H1 (cell line): ENCODE measurements around the gene PLA2G4E. TPM values are rescaled to one million over a fixed set of nuclear protein-coding genes. Genes with fewer than 3 reads are reported as not detected.

ENCODE experiments used
- CTCF ChIA-PET: fragments of 300-600 bp; sonication (Branson Sonifier 250); formaldehyde crosslinking; loops from one replicate; lab custom pipeline; 2021; ENCODE audit not compliant: partially characterized antibody; lab: Charles Lee
- POLR2A ChIA-PET: fragments of 300-600 bp; sonication (Branson Sonifier 250); formaldehyde crosslinking; loops from one replicate; lab custom pipeline; 2021; ENCODE audit warnings: inconsistent platforms; ENCODE audit not compliant: partially characterized antibody; lab: Charles Lee
- DNase-seq, 2 experiments: peaks; one replicate each; pipeline versions ENCODE4 v3.0.0 to v3.0.0-alpha.2; 2010 to 2022; ENCODE audit warnings: low spot score in 2 of 2, low read depth in 1 of 2, mixed read lengths in 1 of 2
- FAIRE-seq: peaks from 2 replicates; lab custom pipeline; 2011; peaks lifted over from hg19 to GRCh38; lab: Jason Lieb, UNC
- H2AFZ ChIP-seq: 2 replicates; pipeline ENCODE4 v1.8.1; 2012; ENCODE audit warnings: low read length, inconsistent platforms
- H2AK5ac ChIP-seq: 2 replicates; pipeline ENCODE4 v1.6.1; 2013; ENCODE audit warnings: low read depth, low read length
- H2BK120ac ChIP-seq: replicated peaks from 2 replicates; pipeline ENCODE3; 2013; ENCODE audit warnings: low read depth, low read length, inconsistent platforms
- H2BK12ac ChIP-seq: 2 replicates; pipeline ENCODE4 v1.6.1; 2013; ENCODE audit warnings: low read depth, low read length
- H2BK15ac ChIP-seq: 2 replicates; pipeline ENCODE4 v1.6.1; 2013; ENCODE audit warnings: low read length
- H2BK20ac ChIP-seq: 2 replicates; pipeline ENCODE4 v1.6.1; 2013; ENCODE audit warnings: low read length
- H2BK5ac ChIP-seq: 2 replicates; pipeline ENCODE4 v1.6.1; 2013; ENCODE audit warnings: low read depth, low read length
- H3K14ac ChIP-seq: 2 replicates; pipeline ENCODE4 v1.6.1; 2013; ENCODE audit warnings: inconsistent platforms; ENCODE audit not compliant: insufficient read length
- H3K18ac ChIP-seq: 2 replicates; pipeline ENCODE4 v1.6.1; 2013; ENCODE audit warnings: low read length; ENCODE audit errors: extremely low read depth
- H3K23ac ChIP-seq: 2 replicates; pipeline ENCODE4 v1.6.1; 2013; ENCODE audit warnings: inconsistent platforms; ENCODE audit not compliant: insufficient read length
- H3K23me2 ChIP-seq: 2 replicates; pipeline ENCODE4 v1.6.1; 2013; ENCODE audit warnings: low read depth, low read length
- H3K27ac ChIP-seq: 2 replicates; pipeline ENCODE4 v1.6.1; 2011; ENCODE audit warnings: low read depth, low read length, inconsistent platforms
- H3K27me3 ChIP-seq, 4 experiments: replicated peaks in 1 of 4; 1 replicate in 1 of 4; 2 replicates in 3 of 4; pipeline versions ENCODE4 v1.6.1 to v1.8.1; 2011 to 2013; ENCODE audit warnings: low read length in 3 of 4, mild to moderate bottlenecking in 3 of 4, inconsistent platforms in 2 of 4, mixed read lengths in 2 of 4, moderate library complexity in 1 of 4; ENCODE audit not compliant: control insufficient read depth in 3 of 4, insufficient read depth in 3 of 4; ENCODE audit errors: extremely low read depth in 1 of 4
- H3K36me3 ChIP-seq, 4 experiments: 2 replicates each; pipeline versions ENCODE4 v1.6.1 to v1.8.1; 2011 to 2013; ENCODE audit warnings: mild to moderate bottlenecking in 4 of 4, low read length in 3 of 4, moderate library complexity in 2 of 4, control low read depth in 1 of 4, inconsistent platforms in 1 of 4; ENCODE audit not compliant: insufficient read depth in 4 of 4, control insufficient read depth in 2 of 4
- H3K4ac ChIP-seq: replicated peaks from 2 replicates; pipeline ENCODE3; 2013; ENCODE audit warnings: low read length, low read depth, mixed read lengths, inconsistent platforms; ENCODE audit not compliant: insufficient read length
- H3K4me1 ChIP-seq, 4 experiments: replicated peaks in 1 of 4; 1 replicate in 1 of 4; 2 replicates in 3 of 4; pipeline versions ENCODE4 v1.6.1 to v1.8.1; 2011 to 2013; ENCODE audit warnings: low read length in 3 of 4, inconsistent platforms in 2 of 4, mixed read lengths in 1 of 4; ENCODE audit not compliant: insufficient read depth in 4 of 4, control insufficient read depth in 3 of 4
- H3K4me2 ChIP-seq, 2 experiments: 2 replicates each; pipeline versions ENCODE4 v1.6.1 to v1.8.1; 2011 to 2013; ENCODE audit warnings: low read depth in 2 of 2, low read length in 2 of 2, control low read depth in 1 of 2, inconsistent platforms in 1 of 2, mild to moderate bottlenecking in 1 of 2; ENCODE audit not compliant: insufficient read depth in 1 of 2
- H3K4me3 ChIP-seq, 4 experiments: fragments of 200-600, 300-600 bp in 1 of 4; sonication (generic), shearing (Covaris generic), sonication (Bioruptor Twin) in 1 of 4; 2 replicates each; pipeline versions ENCODE4 v1.5.1 to v1.8.1; 2011 to 2016; ENCODE audit warnings: low read length in 4 of 4, low read depth in 3 of 4, control low read depth in 2 of 4, inconsistent platforms in 2 of 4, mild to moderate bottlenecking in 2 of 4, mixed read lengths in 1 of 4, moderate library complexity in 1 of 4; ENCODE audit not compliant: insufficient read depth in 2 of 4; ENCODE audit errors: extremely low read depth in 1 of 4
- H3K56ac ChIP-seq: replicated peaks from 2 replicates; pipeline ENCODE3; 2013; ENCODE audit warnings: low read depth, mild to moderate bottlenecking, mixed read lengths, low read length, inconsistent platforms; ENCODE audit not compliant: insufficient read length
- H3K79me1 ChIP-seq: 2 replicates; pipeline ENCODE4 v1.6.1; 2013; ENCODE audit warnings: low read depth, low read length, control low read depth
- H3K79me2 ChIP-seq, 2 experiments: 2 replicates each; pipeline versions ENCODE4 v1.6.1 to v1.8.1; 2012 to 2013; ENCODE audit warnings: low read length in 2 of 2, mild to moderate bottlenecking in 2 of 2, inconsistent platforms in 1 of 2; ENCODE audit not compliant: insufficient read depth in 2 of 2, control insufficient read depth in 1 of 2
- H3K9ac ChIP-seq, 4 experiments: replicated peaks in 1 of 4; 1 replicate in 1 of 4; 2 replicates in 3 of 4; pipeline versions ENCODE4 v1.6.1 to v1.8.1; 2011 to 2013; ENCODE audit warnings: low read depth in 3 of 4, low read length in 3 of 4, control low read depth in 2 of 4, mild to moderate bottlenecking in 2 of 4, moderate library complexity in 2 of 4, inconsistent platforms in 1 of 4; ENCODE audit errors: extremely low read depth in 1 of 4
- H3K9me3 ChIP-seq, 2 experiments: 2 replicates each; pipeline versions ENCODE4 v1.6.1 to v1.8.1; 2012 to 2013; ENCODE audit warnings: mild to moderate bottlenecking in 2 of 2, moderate library complexity in 2 of 2, control low read depth in 1 of 2, inconsistent platforms in 1 of 2, low read depth in 1 of 2, low read length in 1 of 2, mixed read lengths in 1 of 2; ENCODE audit not compliant: insufficient read depth in 2 of 2
- H4K20me1 ChIP-seq, 2 experiments: replicated peaks in 1 of 2; 2 replicates each; pipeline versions ENCODE3 to v1.8.1; 2011 to 2013; ENCODE audit warnings: inconsistent platforms in 2 of 2, low read length in 2 of 2, mild to moderate bottlenecking in 1 of 2; ENCODE audit not compliant: insufficient read depth in 2 of 2, control insufficient read depth in 1 of 2
- H4K5ac ChIP-seq: 2 replicates; pipeline ENCODE4 v1.6.1; 2013; ENCODE audit warnings: low read length, low read depth, mixed read lengths, inconsistent platforms; ENCODE audit not compliant: insufficient read length
- H4K8ac ChIP-seq: 2 replicates; pipeline ENCODE4 v1.8.0; 2013; ENCODE audit warnings: mild to moderate bottlenecking, moderate library complexity, low read length, inconsistent platforms; ENCODE audit not compliant: insufficient read depth; ENCODE audit errors: extremely low read depth
- H4K91ac ChIP-seq: replicated peaks from 2 replicates; pipeline ENCODE3; 2013; ENCODE audit warnings: low read length, mixed read lengths, inconsistent platforms; ENCODE audit not compliant: insufficient read length
- CTCF ChIP-seq, 3 experiments: IDR thresholded peaks; 1 replicate in 2 of 3; 2 replicates in 1 of 3; pipeline versions ENCODE4 v1.5.1 to v1.6.1; 2011; ENCODE audit warnings: low read length in 3 of 3, mild to moderate bottlenecking in 3 of 3, inconsistent platforms in 2 of 3, low read depth in 1 of 3, moderate library complexity in 1 of 3; ENCODE audit not compliant: insufficient read depth in 1 of 3; ENCODE audit errors: control extremely low read depth in 1 of 3
- EGR1 ChIP-seq: IDR thresholded peaks from 2 replicates; pipeline ENCODE4 v1.6.1; 2011; ENCODE audit warnings: low read depth, low read length, borderline replicate concordance
- FOSL1 ChIP-seq: IDR thresholded peaks from 2 replicates; pipeline ENCODE4 v1.6.1; 2011; ENCODE audit warnings: mild to moderate bottlenecking, low read depth, low read length, moderate library complexity; ENCODE audit not compliant: insufficient read depth
- GTF2F1 ChIP-seq: IDR thresholded peaks from 2 replicates; pipeline ENCODE4 v1.6.1; 2012; ENCODE audit warnings: low read depth, low read length, improper control_type of control experiment, borderline replicate concordance
- KDM5A ChIP-seq: fragments of 200-600 bp; IDR thresholded peaks from 2 replicates; pipeline ENCODE4 v1.7.1; 2012; ENCODE audit warnings: mild to moderate bottlenecking, low read length, inconsistent platforms, mixed read lengths
- NANOG ChIP-seq: IDR thresholded peaks from 2 replicates; pipeline ENCODE4 v1.6.1; 2011; ENCODE audit warnings: low read length, low read depth, mild to moderate bottlenecking, inconsistent platforms; ENCODE audit not compliant: insufficient read depth, poor library complexity, severe bottlenecking
- SP4 ChIP-seq: IDR thresholded peaks from 2 replicates; pipeline ENCODE4 v1.6.1; 2012; ENCODE audit warnings: low read length, inconsistent platforms
- YY1 ChIP-seq: IDR thresholded peaks from 2 replicates; pipeline ENCODE4 v1.6.1; 2011; ENCODE audit warnings: low read depth, mild to moderate bottlenecking, low read length
- WGBS, 2 experiments: shearing (Covaris generic) in 1 of 2; methylation state at CpG; one replicate each; pipeline versions ENCODE4 v1.1.6 to v1.1.7; 2013 to 2015; ENCODE audit warnings: low lambda C conversion rate in 2 of 2, mixed read lengths in 2 of 2, inconsistent platforms in 1 of 2, low coverage in 1 of 2, missing lambda C conversion rate in 1 of 2; ENCODE audit not compliant: insufficient replicate concordance in 2 of 2, insufficient coverage in 1 of 2, insufficient read length in 1 of 2; ENCODE audit errors: extremely low coverage in 1 of 2, missing lambda C conversion rate in 1 of 2; 5-methylcytosine and 5-hydroxymethylcytosine counted together
- polyA plus RNA-seq, 7 experiments: library from polyadenylated mRNA; depleted of rRNA in 3 of 7; stranded (reverse) in 5 of 7; unstranded in 2 of 7; fragments of >200 nt in 5 of 7; fragments of 200-250 nt in 2 of 7; gene quantifications; 1 replicate in 5 of 7; 2 replicates in 1 of 7; 4 replicates in 1 of 7; pipeline versions ENCODE4 v1.2.1 to v1.2.3, GENCODE V29; 2011 to 2013; ENCODE audit warnings: missing spikeins in 2 of 7, mixed read lengths in 2 of 7
- total RNA-seq: library from RNA; stranded (reverse); fragmentation: NEBNext Ultra II Directional; extraction: Animal tissue kit (Norgen Biotek cat#: 25700); gene quantifications from 2 replicates; pipeline ENCODE4 v1.2.1, GENCODE V29; 2021

Gene PLA2G4E
- total and polyA plus RNA-seq, 2 of the 8 experiments (the other 6 are each of a cell fraction or from before 2014, with no cell fraction given): 0.03 TPM; not detected in 1

GRCh38 chr15:42036112-42036905 is 15.5 kb upstream of the PLA2G4E start:
- no peak overlapping the region for H3K23ac ChIP-seq
- TF ChIP-seq KDM5A: no peak
- no peak for TF ChIP-seq FOSL1
- no peak for TF ChIP-seq NANOG
- no peak for TF ChIP-seq CTCF (IDR thresholded peaks at IDR 0.05; ENCODE audit: control extremely low read depth in 1 of 3, insufficient read depth in 1 of 3, low read depth in 1 of 3, low read length in 3 of 3)
- TF ChIP-seq GTF2F1: no peak
- no peak for TF ChIP-seq EGR1
- no peak for TF ChIP-seq SP4
- no peak for TF ChIP-seq YY1

More at GRCh38 chr15:42036112-42036905, 15.5 kb upstream of the PLA2G4E start:
- H2BK20ac ChIP-seq: no peak overlapping the region; the same call in 1 of the 2 replicates
- no peak overlapping the region for H3K9ac ChIP-seq
- peak overlapping the region; percentile 71 for H4K8ac ChIP-seq
- no peak overlapping the region for H2BK120ac ChIP-seq
- no peaks in the 10 kb centered on the region for H4K20me1 ChIP-seq
- ChIA-PET CTCF (interaction anchor here (1.2 to 3.2 kb wide), 4 partner anchors 10 to 52 kb away, joined by 3 to 18 read pairs (median 4); no protein-coding TSS in a partner anchor), POLR2A (interaction anchor here (1.2 to 1.9 kb wide), 2 partner anchors 9 to 11 kb away, joined by 3 to 7 read pairs; no protein-coding TSS in a partner anchor)
- DNase-seq: no peak
- H3K14ac ChIP-seq: no peak overlapping the region
- H3K27me3 ChIP-seq: no peaks in the 10 kb centered on the region
- no peaks in the 10 kb centered on the region for H3K36me3 ChIP-seq
- no peaks in the 10 kb centered on the region for H3K79me1 ChIP-seq
- no peak overlapping the region for H3K4me3 ChIP-seq
- no peak overlapping the region; the same call in 1 of the 2 replicates for H3K18ac ChIP-seq
- H3K56ac ChIP-seq: no peak overlapping the region
- no peak overlapping the region for H3K27ac ChIP-seq
- peak overlapping the region; percentile 60; the same call in 1 of the 2 replicates for H2BK12ac ChIP-seq
- peaks cover 2 to 4% (median 3%) of the 10 kb centered on the region in 4 experiments; a peak in 5 of 7 replicates for H3K4me1 ChIP-seq
- FAIRE-seq: no peak
- H3K79me2 ChIP-seq: no peaks in the 10 kb centered on the region
- H3K23me2 ChIP-seq: peaks cover 3% of the 10 kb centered on the region; the same call in 1 of the 2 replicates
- no peak overlapping the region for H2AFZ ChIP-seq
- peaks cover 0 to 8% of the 10 kb centered on the region in 2 experiments; a peak in 1 of 4 replicates for H3K9me3 ChIP-seq
- no peak overlapping the region for H4K5ac ChIP-seq
- H2AK5ac ChIP-seq: no peak overlapping the region
- peak overlapping the region; percentile 71; the same call in 1 of the 2 replicates for H2BK5ac ChIP-seq
- no peak overlapping the region for H4K91ac ChIP-seq
- no peak overlapping the region for H3K4me2 ChIP-seq
- WGBS, 2 experiments: 91% methylated on average over 31 of the region's 45 CpGs; no CpG with 5 or more reads in 1 of the 2 experiments
- no peak overlapping the region for H2BK15ac ChIP-seq
- H3K4ac ChIP-seq: no peak overlapping the region
